Germinal center (tissue), 1 donor: ENCODE results near the gene KCNH1.
"Not testable (repeated sequence)": the region's sequence is repeated elsewhere in the genome, so short reads cannot be mapped to it uniquely, and the experiment has no call there.

Experiments used
- DNase-seq: peaks from one replicate; pipeline ENCODE4 v3.0.0; 2012; ENCODE audit warnings: mixed read lengths, low spot score

Gene KCNH1

GRCh38 chr1:210684466-210685294, 449.3 kb downstream of the KCNH1 start:
- no peak for DNase-seq

GRCh38 chr1:210683403-210684047, 450.4 kb downstream of the KCNH1 start:
- DNase-seq: no peak

- DNase-seq: no peak
These were observed 452.8 kb downstream of the KCNH1 start for GRCh38 chr1:210681158-210681557.

GRCh38 chr1:210678306-210678705, 455.6 kb downstream of the KCNH1 start:
- DNase-seq: no peak

- DNase-seq: no peak
These were observed 456.4 kb downstream of the KCNH1 start for GRCh38 chr1:210677533-210677932.

GRCh38 chr1:210676539-210676938, 457.4 kb downstream of the KCNH1 start:
- no peak for DNase-seq

GRCh38 chr1:210674151-210674550, 459.8 kb downstream of the KCNH1 start:
- no peak for DNase-seq

GRCh38 chr1:210669951-210670350, 464.0 kb downstream of the KCNH1 start:
- no peak for DNase-seq

- no peak for DNase-seq
These were observed 470.0 kb downstream of the KCNH1 start for GRCh38 chr1:210663730-210664573.

GRCh38 chr1:210662291-210663050, 471.5 kb downstream of the KCNH1 start:
- DNase-seq: no peak

GRCh38 chr1:210661520-210661919, 472.4 kb downstream of the KCNH1 start:
- not testable (repeated sequence) for DNase-seq

GRCh38 chr1:210657806-210658205, 476.1 kb downstream of the KCNH1 start:
- no peak for DNase-seq

GRCh38 chr1:210655511-210655910, 478.4 kb downstream of the KCNH1 start:
- DNase-seq: no peak

GRCh38 chr1:210654176-210654981, 479.6 kb downstream of the KCNH1 start:
- DNase-seq: no peak

GRCh38 chr1:210653771-210654170, 480.2 kb downstream of the KCNH1 start:
- DNase-seq: no peak

GRCh38 chr1:210652329-210652954, 481.5 kb downstream of the KCNH1 start:
- no peak for DNase-seq

- no peak for DNase-seq
These were observed 483.5 kb downstream of the KCNH1 start for GRCh38 chr1:210650403-210650802.

GRCh38 chr1:210648588-210649269, 485.2 kb downstream of the KCNH1 start:
- DNase-seq: no peak

- DNase-seq: no peak
These were observed 486.3 kb downstream of the KCNH1 start for GRCh38 chr1:210647406-210648333.
